ENCODE measurements around the gene MAPKAPK3. TPM values are rescaled to one million over a fixed set of nuclear protein-coding genes. Genes with fewer than 3 reads are reported as not detected.

The MAPKAPK3 gene
- total and polyA plus RNA-seq, 2 of the 8 experiments (the other 6 are each of a cell fraction or from before 2014, with no cell fraction given), result 65.4 to 99.8 TPM

DNA sequence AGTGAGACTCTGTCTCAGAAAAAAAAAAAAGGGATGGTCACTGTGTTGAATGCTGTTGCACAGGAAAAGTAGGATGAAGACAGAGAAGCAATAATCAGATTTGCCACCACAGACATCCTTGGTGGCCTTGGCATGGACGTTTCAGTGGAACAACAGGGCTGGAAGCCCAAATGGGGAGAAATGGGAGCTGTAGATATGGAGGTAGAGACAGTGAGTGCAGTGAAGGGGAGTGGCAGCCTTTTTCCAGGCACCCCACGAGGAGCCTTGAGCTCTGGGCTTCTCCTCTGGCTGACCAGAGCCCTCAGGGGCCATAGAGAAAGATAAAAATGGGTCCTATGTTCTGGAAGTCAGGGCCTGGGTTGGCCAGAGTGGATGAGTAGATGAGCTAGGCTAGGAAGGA, 45.5 kb downstream of the MAPKAPK3 start (continued):
- TF ChIP-seq, protein P1, sequence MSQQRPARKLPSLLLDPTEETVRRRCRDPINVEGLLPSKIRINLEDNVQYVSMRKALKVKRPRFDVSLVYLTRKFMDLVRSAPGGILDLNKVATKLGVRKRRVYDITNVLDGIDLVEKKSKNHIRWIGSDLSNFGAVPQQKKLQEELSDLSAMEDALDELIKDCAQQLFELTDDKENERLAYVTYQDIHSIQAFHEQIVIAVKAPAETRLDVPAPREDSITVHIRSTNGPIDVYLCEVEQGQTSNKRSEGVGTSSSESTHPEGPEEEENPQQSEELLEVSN (IDR thresholded peaks at IDR 0.05), result no peak
- TF ChIP-seq RAD21 (IDR thresholded peaks at IDR 0.05 in 1 of 2, conservative IDR thresholded peaks at IDR 0.05 in 1 of 2; ENCODE audit: low read depth in 2 of 2, low read length in 2 of 2), result no peak
- no peak for TF ChIP-seq CHD1 (IDR thresholded peaks at IDR 0.05; ENCODE audit: low read depth, low read length)
- TF ChIP-seq PHF8 (conservative IDR thresholded peaks at IDR 0.05; ENCODE audit: low read depth, low read length), result no peak
- TF ChIP-seq, protein P2, sequence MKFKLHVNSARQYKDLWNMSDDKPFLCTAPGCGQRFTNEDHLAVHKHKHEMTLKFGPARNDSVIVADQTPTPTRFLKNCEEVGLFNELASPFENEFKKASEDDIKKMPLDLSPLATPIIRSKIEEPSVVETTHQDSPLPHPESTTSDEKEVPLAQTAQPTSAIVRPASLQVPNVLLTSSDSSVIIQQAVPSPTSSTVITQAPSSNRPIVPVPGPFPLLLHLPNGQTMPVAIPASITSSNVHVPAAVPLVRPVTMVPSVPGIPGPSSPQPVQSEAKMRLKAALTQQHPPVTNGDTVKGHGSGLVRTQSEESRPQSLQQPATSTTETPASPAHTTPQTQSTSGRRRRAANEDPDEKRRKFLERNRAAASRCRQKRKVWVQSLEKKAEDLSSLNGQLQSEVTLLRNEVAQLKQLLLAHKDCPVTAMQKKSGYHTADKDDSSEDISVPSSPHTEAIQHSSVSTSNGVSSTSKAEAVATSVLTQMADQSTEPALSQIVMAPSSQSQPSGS (IDR thresholded peaks at IDR 0.05; ENCODE audit: low read length), result no peak
- TF ChIP-seq, protein P3, sequence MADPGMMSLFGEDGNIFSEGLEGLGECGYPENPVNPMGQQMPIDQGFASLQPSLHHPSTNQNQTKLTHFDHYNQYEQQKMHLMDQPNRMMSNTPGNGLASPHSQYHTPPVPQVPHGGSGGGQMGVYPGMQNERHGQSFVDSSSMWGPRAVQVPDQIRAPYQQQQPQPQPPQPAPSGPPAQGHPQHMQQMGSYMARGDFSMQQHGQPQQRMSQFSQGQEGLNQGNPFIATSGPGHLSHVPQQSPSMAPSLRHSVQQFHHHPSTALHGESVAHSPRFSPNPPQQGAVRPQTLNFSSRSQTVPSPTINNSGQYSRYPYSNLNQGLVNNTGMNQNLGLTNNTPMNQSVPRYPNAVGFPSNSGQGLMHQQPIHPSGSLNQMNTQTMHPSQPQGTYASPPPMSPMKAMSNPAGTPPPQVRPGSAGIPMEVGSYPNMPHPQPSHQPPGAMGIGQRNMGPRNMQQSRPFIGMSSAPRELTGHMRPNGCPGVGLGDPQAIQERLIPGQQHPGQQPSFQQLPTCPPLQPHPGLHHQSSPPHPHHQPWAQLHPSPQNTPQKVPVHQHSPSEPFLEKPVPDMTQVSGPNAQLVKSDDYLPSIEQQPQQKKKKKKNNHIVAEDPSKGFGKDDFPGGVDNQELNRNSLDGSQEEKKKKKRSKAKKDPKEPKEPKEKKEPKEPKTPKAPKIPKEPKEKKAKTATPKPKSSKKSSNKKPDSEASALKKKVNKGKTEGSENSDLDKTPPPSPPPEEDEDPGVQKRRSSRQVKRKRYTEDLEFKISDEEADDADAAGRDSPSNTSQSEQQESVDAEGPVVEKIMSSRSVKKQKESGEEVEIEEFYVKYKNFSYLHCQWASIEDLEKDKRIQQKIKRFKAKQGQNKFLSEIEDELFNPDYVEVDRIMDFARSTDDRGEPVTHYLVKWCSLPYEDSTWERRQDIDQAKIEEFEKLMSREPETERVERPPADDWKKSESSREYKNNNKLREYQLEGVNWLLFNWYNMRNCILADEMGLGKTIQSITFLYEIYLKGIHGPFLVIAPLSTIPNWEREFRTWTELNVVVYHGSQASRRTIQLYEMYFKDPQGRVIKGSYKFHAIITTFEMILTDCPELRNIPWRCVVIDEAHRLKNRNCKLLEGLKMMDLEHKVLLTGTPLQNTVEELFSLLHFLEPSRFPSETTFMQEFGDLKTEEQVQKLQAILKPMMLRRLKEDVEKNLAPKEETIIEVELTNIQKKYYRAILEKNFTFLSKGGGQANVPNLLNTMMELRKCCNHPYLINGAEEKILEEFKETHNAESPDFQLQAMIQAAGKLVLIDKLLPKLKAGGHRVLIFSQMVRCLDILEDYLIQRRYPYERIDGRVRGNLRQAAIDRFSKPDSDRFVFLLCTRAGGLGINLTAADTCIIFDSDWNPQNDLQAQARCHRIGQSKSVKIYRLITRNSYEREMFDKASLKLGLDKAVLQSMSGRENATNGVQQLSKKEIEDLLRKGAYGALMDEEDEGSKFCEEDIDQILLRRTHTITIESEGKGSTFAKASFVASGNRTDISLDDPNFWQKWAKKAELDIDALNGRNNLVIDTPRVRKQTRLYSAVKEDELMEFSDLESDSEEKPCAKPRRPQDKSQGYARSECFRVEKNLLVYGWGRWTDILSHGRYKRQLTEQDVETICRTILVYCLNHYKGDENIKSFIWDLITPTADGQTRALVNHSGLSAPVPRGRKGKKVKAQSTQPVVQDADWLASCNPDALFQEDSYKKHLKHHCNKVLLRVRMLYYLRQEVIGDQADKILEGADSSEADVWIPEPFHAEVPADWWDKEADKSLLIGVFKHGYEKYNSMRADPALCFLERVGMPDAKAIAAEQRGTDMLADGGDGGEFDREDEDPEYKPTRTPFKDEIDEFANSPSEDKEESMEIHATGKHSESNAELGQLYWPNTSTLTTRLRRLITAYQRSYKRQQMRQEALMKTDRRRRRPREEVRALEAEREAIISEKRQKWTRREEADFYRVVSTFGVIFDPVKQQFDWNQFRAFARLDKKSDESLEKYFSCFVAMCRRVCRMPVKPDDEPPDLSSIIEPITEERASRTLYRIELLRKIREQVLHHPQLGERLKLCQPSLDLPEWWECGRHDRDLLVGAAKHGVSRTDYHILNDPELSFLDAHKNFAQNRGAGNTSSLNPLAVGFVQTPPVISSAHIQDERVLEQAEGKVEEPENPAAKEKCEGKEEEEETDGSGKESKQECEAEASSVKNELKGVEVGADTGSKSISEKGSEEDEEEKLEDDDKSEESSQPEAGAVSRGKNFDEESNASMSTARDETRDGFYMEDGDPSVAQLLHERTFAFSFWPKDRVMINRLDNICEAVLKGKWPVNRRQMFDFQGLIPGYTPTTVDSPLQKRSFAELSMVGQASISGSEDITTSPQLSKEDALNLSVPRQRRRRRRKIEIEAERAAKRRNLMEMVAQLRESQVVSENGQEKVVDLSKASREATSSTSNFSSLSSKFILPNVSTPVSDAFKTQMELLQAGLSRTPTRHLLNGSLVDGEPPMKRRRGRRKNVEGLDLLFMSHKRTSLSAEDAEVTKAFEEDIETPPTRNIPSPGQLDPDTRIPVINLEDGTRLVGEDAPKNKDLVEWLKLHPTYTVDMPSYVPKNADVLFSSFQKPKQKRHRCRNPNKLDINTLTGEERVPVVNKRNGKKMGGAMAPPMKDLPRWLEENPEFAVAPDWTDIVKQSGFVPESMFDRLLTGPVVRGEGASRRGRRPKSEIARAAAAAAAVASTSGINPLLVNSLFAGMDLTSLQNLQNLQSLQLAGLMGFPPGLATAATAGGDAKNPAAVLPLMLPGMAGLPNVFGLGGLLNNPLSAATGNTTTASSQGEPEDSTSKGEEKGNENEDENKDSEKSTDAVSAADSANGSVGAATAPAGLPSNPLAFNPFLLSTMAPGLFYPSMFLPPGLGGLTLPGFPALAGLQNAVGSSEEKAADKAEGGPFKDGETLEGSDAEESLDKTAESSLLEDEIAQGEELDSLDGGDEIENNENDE (IDR thresholded peaks at IDR 0.05; ENCODE audit: insufficient replicate concordance, low read length), result no peak
- TF ChIP-seq KDM1A (IDR thresholded peaks at IDR 0.05; ENCODE audit: borderline replicate concordance, low read length), result no peak
- TF ChIP-seq SUZ12 (IDR thresholded peaks at IDR 0.05; ENCODE audit: low read length), result no peak
